Measurements from ENCODE around the gene IGF2BP2. TPM values are rescaled to one million over a fixed set of nuclear protein-coding genes. Genes with fewer than 3 reads are reported as not detected.
A peak's percentile ranks its signal among the peaks of the same experiment; 100 is the strongest.

Gene IGF2BP2
- total and polyA plus RNA-seq, 2 of the 13 experiments (the other 11 are each of a cell fraction or from before 2014, with no cell fraction given): 6.5 to 46.0 TPM

GRCh38 chr3:185631508-185632206 is 193.2 kb downstream of the IGF2BP2 start:
- no peak overlapping the region for H3K4me3 ChIP-seq (replicated peaks in 1 of 3; ENCODE audit: insufficient read depth in 1 of 3, low read depth in 2 of 3, low read length in 3 of 3)
- H2AFZ ChIP-seq (ENCODE audit: low read length): no peak overlapping the region
- peaks cover 2 to 13% of the 10 kb centered on the region in 2 experiments; a peak in 3 of 5 replicates for H3K36me3 ChIP-seq (replicated peaks in 1 of 2; ENCODE audit: control insufficient read depth in 1 of 2, insufficient read depth in 2 of 2, low read length in 2 of 2)
- peak; percentile 23 for ATAC-seq
- H3K79me2 ChIP-seq (ENCODE audit: insufficient read depth, low read length): no peaks in the 10 kb centered on the region
- H3K9me3 ChIP-seq (ENCODE audit: low read length): no peaks in the 10 kb centered on the region
- ChIA-PET CTCF (ENCODE audit: low intra/inter-chr PET ratio, low total read pairs) (no interaction called here), POLR2A (no interaction called here)
- 96% methylated on average over 7 of the region's 7 CpGs for WGBS (ENCODE audit: low lambda C conversion rate)
- no peak for DNase-seq (ENCODE audit: low spot score)
- in situ Hi-C loops (cut with HindIII; ENCODE audit: extremely low pct_ligation_motif_present, low pct_unique_long_range_greater_than_20kb) (no loop called here), intact Hi-C loops (cut with micrococcal nuclease; ENCODE audit: unreplicated experiment) (no loop called here)
- no peaks in the 10 kb centered on the region for H4K20me1 ChIP-seq (ENCODE audit: insufficient read depth, low read length)
- H3K9ac ChIP-seq (ENCODE audit: insufficient read depth, low read depth, low read length): no peak overlapping the region
- BruUV-seq (replicated peaks): no TSS peak
- H3K27me3 ChIP-seq (ENCODE audit: control insufficient read depth in 1 of 2, insufficient read depth in 2 of 2, low read length in 2 of 2): no peaks in the 10 kb centered on the region
- TF ChIP-seq HNRNPK (IDR thresholded peaks at IDR 0.05; ENCODE audit: low read depth, low read length, poor library complexity, severe bottlenecking): peak; percentile 54
- TF ChIP-seq POLR2G (IDR thresholded peaks at IDR 0.05; ENCODE audit: low read depth, low read length): peak; percentile 40; the same call in 1 of the 2 replicates
- no peak for TF ChIP-seq ZNF180 (CRISPR knock-in tag; IDR thresholded peaks at IDR 0.05; ENCODE audit: borderline replicate concordance, low read depth)
- TF ChIP-seq POLR2AphosphoS2 (IDR thresholded peaks at IDR 0.05; ENCODE audit: low read depth, low read length): 0 out of 2 replicates have a peak, but pooled peaks have one; percentile 50
- FAIRE-seq: no peak
- H3K27ac ChIP-seq (ENCODE audit: extremely low read length, insufficient read depth, low read length): no peak overlapping the region
- no peaks in the 10 kb centered on the region for H3K4me1 ChIP-seq (ENCODE audit: insufficient read depth, low read length)
- no peak overlapping the region for H3K4me2 ChIP-seq (ENCODE audit: low read depth, low read length)

- ChIA-PET POLR2A (no interaction called here), CTCF (ENCODE audit: low intra/inter-chr PET ratio, low total read pairs) (no interaction called here)
- H4K20me1 ChIP-seq (ENCODE audit: insufficient read depth, low read length): no peaks in the 10 kb centered on the region
- no peaks in the 10 kb centered on the region for H3K27me3 ChIP-seq (ENCODE audit: control insufficient read depth in 1 of 2, insufficient read depth in 2 of 2, low read length in 2 of 2)
- H2AFZ ChIP-seq (ENCODE audit: low read length): no peak overlapping the region
- in situ Hi-C loops (cut with HindIII; ENCODE audit: extremely low pct_ligation_motif_present, low pct_unique_long_range_greater_than_20kb): no loop called here
- no peak overlapping the region for H3K27ac ChIP-seq (ENCODE audit: extremely low read length, insufficient read depth, low read length)
- intact Hi-C loops (cut with micrococcal nuclease; ENCODE audit: unreplicated experiment): no loop called here
- no peak overlapping the region for H3K9ac ChIP-seq (ENCODE audit: insufficient read depth, low read depth, low read length)
- FAIRE-seq (no peak), DNase-seq (ENCODE audit: low spot score) (no peak), ATAC-seq (peak; percentile 33)
- no TSS peak for BruUV-seq (replicated peaks)
- H3K4me2 ChIP-seq (ENCODE audit: low read depth, low read length): no peak overlapping the region
- H3K4me1 ChIP-seq (ENCODE audit: insufficient read depth, low read length): no peaks in the 10 kb centered on the region
- WGBS (ENCODE audit: low lambda C conversion rate): 84% methylated on average over 4 of the region's 4 CpGs
- H3K4me3 ChIP-seq (replicated peaks in 1 of 3; ENCODE audit: insufficient read depth in 1 of 3, low read depth in 2 of 3, low read length in 3 of 3): no peak overlapping the region
- no peaks in the 10 kb centered on the region for H3K9me3 ChIP-seq (ENCODE audit: low read length)
- H3K79me2 ChIP-seq (ENCODE audit: insufficient read depth, low read length): no peaks in the 10 kb centered on the region
- peaks cover 3 to 16% of the 10 kb centered on the region in 2 experiments; a peak in 3 of 5 replicates for H3K36me3 ChIP-seq (replicated peaks in 1 of 2; ENCODE audit: control insufficient read depth in 1 of 2, insufficient read depth in 2 of 2, low read length in 2 of 2)
- peak; percentile 78 for TF ChIP-seq HNRNPK (IDR thresholded peaks at IDR 0.05; ENCODE audit: low read depth, low read length, poor library complexity, severe bottlenecking)
- TF ChIP-seq ARNT (IDR thresholded peaks at IDR 0.05): no peak
- no peak for TF ChIP-seq CHD2 (IDR thresholded peaks at IDR 0.05; ENCODE audit: low read depth, low read length)
- TF ChIP-seq ZC3H4 (CRISPR knock-in tag; IDR thresholded peaks at IDR 0.05; ENCODE audit: borderline replicate concordance): no peak
- 0 out of 2 replicates have a peak, but pooled peaks have one; percentile 48 for TF ChIP-seq PCBP1 (IDR thresholded peaks at IDR 0.05; ENCODE audit: borderline replicate concordance, low read depth, low read length)
- TF ChIP-seq IRF1 (CRISPR knock-in tag; IDR thresholded peaks at IDR 0.05; ENCODE audit: low read depth): no peak
Measured at GRCh38 chr3:185631108-185631507, 193.7 kb downstream of the IGF2BP2 start.
